H1 (cell line): ENCODE results near the gene OR8B8. TPM values are rescaled to one million over a fixed set of nuclear protein-coding genes. Genes with fewer than 3 reads are reported as not detected.

Source experiments
- CTCF ChIA-PET: fragments of 300-600 bp; sonication (Branson Sonifier 250); formaldehyde crosslinking; loops from one replicate; lab custom pipeline; 2021; ENCODE audit not compliant: partially characterized antibody; lab: Charles Lee
- POLR2A ChIA-PET: fragments of 300-600 bp; sonication (Branson Sonifier 250); formaldehyde crosslinking; loops from one replicate; lab custom pipeline; 2021; ENCODE audit warnings: inconsistent platforms; ENCODE audit not compliant: partially characterized antibody; lab: Charles Lee
- DNase-seq, 2 experiments: peaks; one replicate each; pipeline versions ENCODE4 v3.0.0 to v3.0.0-alpha.2; 2010 to 2022; ENCODE audit warnings: low spot score in 2 of 2, low read depth in 1 of 2, mixed read lengths in 1 of 2
- FAIRE-seq: peaks from 2 replicates; lab custom pipeline; 2011; peaks lifted over from hg19 to GRCh38; lab: Jason Lieb, UNC
- H2AFZ ChIP-seq: 2 replicates; pipeline ENCODE4 v1.8.1; 2012; ENCODE audit warnings: low read length, inconsistent platforms
- H2AK5ac ChIP-seq: 2 replicates; pipeline ENCODE4 v1.6.1; 2013; ENCODE audit warnings: low read depth, low read length
- H2BK120ac ChIP-seq: replicated peaks from 2 replicates; pipeline ENCODE3; 2013; ENCODE audit warnings: low read depth, low read length, inconsistent platforms
- H2BK12ac ChIP-seq: 2 replicates; pipeline ENCODE4 v1.6.1; 2013; ENCODE audit warnings: low read depth, low read length
- H2BK15ac ChIP-seq: 2 replicates; pipeline ENCODE4 v1.6.1; 2013; ENCODE audit warnings: low read length
- H2BK20ac ChIP-seq: 2 replicates; pipeline ENCODE4 v1.6.1; 2013; ENCODE audit warnings: low read length
- H2BK5ac ChIP-seq: 2 replicates; pipeline ENCODE4 v1.6.1; 2013; ENCODE audit warnings: low read depth, low read length
- H3K14ac ChIP-seq: 2 replicates; pipeline ENCODE4 v1.6.1; 2013; ENCODE audit warnings: inconsistent platforms; ENCODE audit not compliant: insufficient read length
- H3K18ac ChIP-seq: 2 replicates; pipeline ENCODE4 v1.6.1; 2013; ENCODE audit warnings: low read length; ENCODE audit errors: extremely low read depth
- H3K23ac ChIP-seq: 2 replicates; pipeline ENCODE4 v1.6.1; 2013; ENCODE audit warnings: inconsistent platforms; ENCODE audit not compliant: insufficient read length
- H3K23me2 ChIP-seq: 2 replicates; pipeline ENCODE4 v1.6.1; 2013; ENCODE audit warnings: low read depth, low read length
- H3K27ac ChIP-seq: 2 replicates; pipeline ENCODE4 v1.6.1; 2011; ENCODE audit warnings: low read depth, low read length, inconsistent platforms
- H3K27me3 ChIP-seq, 4 experiments: replicated peaks in 1 of 4; 1 replicate in 1 of 4; 2 replicates in 3 of 4; pipeline versions ENCODE4 v1.6.1 to v1.8.1; 2011 to 2013; ENCODE audit warnings: low read length in 3 of 4, mild to moderate bottlenecking in 3 of 4, inconsistent platforms in 2 of 4, mixed read lengths in 2 of 4, moderate library complexity in 1 of 4; ENCODE audit not compliant: control insufficient read depth in 3 of 4, insufficient read depth in 3 of 4; ENCODE audit errors: extremely low read depth in 1 of 4
- H3K36me3 ChIP-seq, 4 experiments: 2 replicates each; pipeline versions ENCODE4 v1.6.1 to v1.8.1; 2011 to 2013; ENCODE audit warnings: mild to moderate bottlenecking in 4 of 4, low read length in 3 of 4, moderate library complexity in 2 of 4, control low read depth in 1 of 4, inconsistent platforms in 1 of 4; ENCODE audit not compliant: insufficient read depth in 4 of 4, control insufficient read depth in 2 of 4
- H3K4ac ChIP-seq: replicated peaks from 2 replicates; pipeline ENCODE3; 2013; ENCODE audit warnings: low read length, low read depth, mixed read lengths, inconsistent platforms; ENCODE audit not compliant: insufficient read length
- H3K4me1 ChIP-seq, 4 experiments: replicated peaks in 1 of 4; 1 replicate in 1 of 4; 2 replicates in 3 of 4; pipeline versions ENCODE4 v1.6.1 to v1.8.1; 2011 to 2013; ENCODE audit warnings: low read length in 3 of 4, inconsistent platforms in 2 of 4, mixed read lengths in 1 of 4; ENCODE audit not compliant: insufficient read depth in 4 of 4, control insufficient read depth in 3 of 4
- H3K4me2 ChIP-seq, 2 experiments: 2 replicates each; pipeline versions ENCODE4 v1.6.1 to v1.8.1; 2011 to 2013; ENCODE audit warnings: low read depth in 2 of 2, low read length in 2 of 2, control low read depth in 1 of 2, inconsistent platforms in 1 of 2, mild to moderate bottlenecking in 1 of 2; ENCODE audit not compliant: insufficient read depth in 1 of 2
- H3K4me3 ChIP-seq, 4 experiments: fragments of 200-600, 300-600 bp in 1 of 4; sonication (generic), shearing (Covaris generic), sonication (Bioruptor Twin) in 1 of 4; 2 replicates each; pipeline versions ENCODE4 v1.5.1 to v1.8.1; 2011 to 2016; ENCODE audit warnings: low read length in 4 of 4, low read depth in 3 of 4, control low read depth in 2 of 4, inconsistent platforms in 2 of 4, mild to moderate bottlenecking in 2 of 4, mixed read lengths in 1 of 4, moderate library complexity in 1 of 4; ENCODE audit not compliant: insufficient read depth in 2 of 4; ENCODE audit errors: extremely low read depth in 1 of 4
- H3K56ac ChIP-seq: replicated peaks from 2 replicates; pipeline ENCODE3; 2013; ENCODE audit warnings: low read depth, mild to moderate bottlenecking, mixed read lengths, low read length, inconsistent platforms; ENCODE audit not compliant: insufficient read length
- H3K79me1 ChIP-seq: 2 replicates; pipeline ENCODE4 v1.6.1; 2013; ENCODE audit warnings: low read depth, low read length, control low read depth
- H3K79me2 ChIP-seq, 2 experiments: 2 replicates each; pipeline versions ENCODE4 v1.6.1 to v1.8.1; 2012 to 2013; ENCODE audit warnings: low read length in 2 of 2, mild to moderate bottlenecking in 2 of 2, inconsistent platforms in 1 of 2; ENCODE audit not compliant: insufficient read depth in 2 of 2, control insufficient read depth in 1 of 2
- H3K9ac ChIP-seq, 4 experiments: replicated peaks in 1 of 4; 1 replicate in 1 of 4; 2 replicates in 3 of 4; pipeline versions ENCODE4 v1.6.1 to v1.8.1; 2011 to 2013; ENCODE audit warnings: low read depth in 3 of 4, low read length in 3 of 4, control low read depth in 2 of 4, mild to moderate bottlenecking in 2 of 4, moderate library complexity in 2 of 4, inconsistent platforms in 1 of 4; ENCODE audit errors: extremely low read depth in 1 of 4
- H3K9me3 ChIP-seq, 2 experiments: 2 replicates each; pipeline versions ENCODE4 v1.6.1 to v1.8.1; 2012 to 2013; ENCODE audit warnings: mild to moderate bottlenecking in 2 of 2, moderate library complexity in 2 of 2, control low read depth in 1 of 2, inconsistent platforms in 1 of 2, low read depth in 1 of 2, low read length in 1 of 2, mixed read lengths in 1 of 2; ENCODE audit not compliant: insufficient read depth in 2 of 2
- H4K20me1 ChIP-seq, 2 experiments: replicated peaks in 1 of 2; 2 replicates each; pipeline versions ENCODE3 to v1.8.1; 2011 to 2013; ENCODE audit warnings: inconsistent platforms in 2 of 2, low read length in 2 of 2, mild to moderate bottlenecking in 1 of 2; ENCODE audit not compliant: insufficient read depth in 2 of 2, control insufficient read depth in 1 of 2
- H4K5ac ChIP-seq: 2 replicates; pipeline ENCODE4 v1.6.1; 2013; ENCODE audit warnings: low read length, low read depth, mixed read lengths, inconsistent platforms; ENCODE audit not compliant: insufficient read length
- H4K8ac ChIP-seq: 2 replicates; pipeline ENCODE4 v1.8.0; 2013; ENCODE audit warnings: mild to moderate bottlenecking, moderate library complexity, low read length, inconsistent platforms; ENCODE audit not compliant: insufficient read depth; ENCODE audit errors: extremely low read depth
- H4K91ac ChIP-seq: replicated peaks from 2 replicates; pipeline ENCODE3; 2013; ENCODE audit warnings: low read length, mixed read lengths, inconsistent platforms; ENCODE audit not compliant: insufficient read length
- ATF3 ChIP-seq: IDR thresholded peaks from 2 replicates; pipeline ENCODE4 v1.6.1; 2011; ENCODE audit warnings: low read depth, mild to moderate bottlenecking, low read length; ENCODE audit not compliant: insufficient read depth
- BCL11A ChIP-seq, 2 experiments: IDR thresholded peaks; one replicate each; pipeline ENCODE4 v1.6.1; 2011; ENCODE audit warnings: low read depth in 2 of 2, low read length in 2 of 2, mild to moderate bottlenecking in 2 of 2
- CBX5 ChIP-seq: fragments of 300-800, 300-1000 bp; sonication (generic); IDR thresholded peaks from 2 replicates; pipeline ENCODE4 v1.7.1; 2016; ENCODE audit warnings: antibody characterized with exemption, low read length, low read depth
- CTCF ChIP-seq, 3 experiments: IDR thresholded peaks; 1 replicate in 2 of 3; 2 replicates in 1 of 3; pipeline versions ENCODE4 v1.5.1 to v1.6.1; 2011; ENCODE audit warnings: low read length in 3 of 3, mild to moderate bottlenecking in 3 of 3, inconsistent platforms in 2 of 3, low read depth in 1 of 3, moderate library complexity in 1 of 3; ENCODE audit not compliant: insufficient read depth in 1 of 3; ENCODE audit errors: control extremely low read depth in 1 of 3
- GABPA ChIP-seq: IDR thresholded peaks from 2 replicates; pipeline ENCODE4 v1.6.1; 2011; ENCODE audit warnings: mild to moderate bottlenecking, low read length, moderate library complexity, borderline replicate concordance; ENCODE audit not compliant: insufficient read depth
- NANOG ChIP-seq: IDR thresholded peaks from 2 replicates; pipeline ENCODE4 v1.6.1; 2011; ENCODE audit warnings: low read length, low read depth, mild to moderate bottlenecking, inconsistent platforms; ENCODE audit not compliant: insufficient read depth, poor library complexity, severe bottlenecking
- PHF8 ChIP-seq: fragments of 200-600 bp; sonication (generic); conservative IDR thresholded peaks from 2 replicates; pipeline ENCODE4 v1.7.1; 2012; ENCODE audit warnings: low read depth, mild to moderate bottlenecking, inconsistent platforms, low read length, moderate library complexity
- POLR2AphosphoS5 ChIP-seq: IDR thresholded peaks from 2 replicates; pipeline ENCODE4 v1.6.1; 2011; ENCODE audit warnings: low read depth, low read length
- SIN3A ChIP-seq, 2 experiments: IDR thresholded peaks in 1 of 2; conservative IDR thresholded peaks in 1 of 2; 2 replicates each; pipeline ENCODE4 v1.6.1; 2011 to 2012; ENCODE audit warnings: low read length in 2 of 2, improper control_type of control experiment in 1 of 2, low read depth in 1 of 2, mild to moderate bottlenecking in 1 of 2
- SP1 ChIP-seq: IDR thresholded peaks from 2 replicates; pipeline ENCODE4 v1.6.1; 2011; ENCODE audit warnings: low read depth, low read length
- SUZ12 ChIP-seq: fragments of 200-600 bp; sonication (generic); IDR thresholded peaks from 2 replicates; pipeline ENCODE4 v1.6.1; 2012; ENCODE audit warnings: mild to moderate bottlenecking, inconsistent platforms, low read length, moderate library complexity, mixed read lengths
- whole genome bisulfite sequencing, 2 experiments: shearing (Covaris generic) in 1 of 2; methylation state at CpG; one replicate each; pipeline versions ENCODE4 v1.1.6 to v1.1.7; 2013 to 2015; ENCODE audit warnings: low lambda C conversion rate in 2 of 2, mixed read lengths in 2 of 2, inconsistent platforms in 1 of 2, low coverage in 1 of 2, missing lambda C conversion rate in 1 of 2; ENCODE audit not compliant: insufficient replicate concordance in 2 of 2, insufficient coverage in 1 of 2, insufficient read length in 1 of 2; ENCODE audit errors: extremely low coverage in 1 of 2, missing lambda C conversion rate in 1 of 2; 5-methylcytosine and 5-hydroxymethylcytosine counted together
- polyA plus RNA-seq, 7 experiments: library from polyadenylated mRNA; depleted of rRNA in 3 of 7; stranded (reverse) in 5 of 7; unstranded in 2 of 7; fragments of >200 nt in 5 of 7; fragments of 200-250 nt in 2 of 7; gene quantifications; 1 replicate in 5 of 7; 2 replicates in 1 of 7; 4 replicates in 1 of 7; pipeline versions ENCODE4 v1.2.1 to v1.2.3, GENCODE V29; 2011 to 2013; ENCODE audit warnings: missing spikeins in 2 of 7, mixed read lengths in 2 of 7
- total RNA-seq: library from RNA; stranded (reverse); fragmentation: NEBNext Ultra II Directional; extraction: Animal tissue kit (Norgen Biotek cat#: 25700); gene quantifications from 2 replicates; pipeline ENCODE4 v1.2.1, GENCODE V29; 2021

Gene OR8B8
- total and polyA plus RNA-seq, 2 of the 8 experiments (the other 6 are each of a cell fraction or from before 2014, with no cell fraction given), result not detected

GRCh38 chr11:124475265-124475664 is 29.8 kb upstream of the OR8B8 start:
- no peak for FAIRE-seq
- no peak overlapping the region for H2BK15ac ChIP-seq
- no peak overlapping the region for H4K5ac ChIP-seq
- H3K56ac ChIP-seq, result no peak overlapping the region
- H4K20me1 ChIP-seq, result no peaks in the 10 kb centered on the region
- H4K91ac ChIP-seq, result no peak overlapping the region
- H3K18ac ChIP-seq, result no peak overlapping the region
- H2BK20ac ChIP-seq, result no peak overlapping the region
- H3K14ac ChIP-seq, result no peak overlapping the region
- H3K79me2 ChIP-seq, result no peaks in the 10 kb centered on the region
- no peak overlapping the region for H2AFZ ChIP-seq
- H3K27me3 ChIP-seq, result no peaks in the 10 kb centered on the region
- H3K23ac ChIP-seq, result no peak overlapping the region
- no peak overlapping the region for H2BK120ac ChIP-seq
- WGBS, 2 experiments, result 88% methylated on average over 2 of the region's 2 CpGs; no CpG with 5 or more reads in 1 of the 2 experiments
- no peaks in the 10 kb centered on the region for H3K79me1 ChIP-seq
- H3K4me1 ChIP-seq, result no peaks in the 10 kb centered on the region
- H3K9me3 ChIP-seq, result no peaks in the 10 kb centered on the region
- CTCF ChIA-PET, result interaction anchor here (1.3 kb wide), 1 partner anchor 76 kb away, joined by 3 read pairs; no protein-coding TSS in a partner anchor
- H3K4ac ChIP-seq, result no peak overlapping the region
- no peaks in the 10 kb centered on the region for H3K36me3 ChIP-seq
- POLR2A ChIA-PET, result no interaction called here
- no peak overlapping the region for H3K4me3 ChIP-seq
- no peak overlapping the region for H2BK12ac ChIP-seq
- DNase-seq, result no peak
- H3K27ac ChIP-seq, result no peak overlapping the region
- no peak overlapping the region for H2AK5ac ChIP-seq
- no peak overlapping the region for H3K9ac ChIP-seq
- no peaks in the 10 kb centered on the region for H3K23me2 ChIP-seq
- H4K8ac ChIP-seq, result no peak overlapping the region
- no peak overlapping the region for H3K4me2 ChIP-seq
- no peak overlapping the region for H2BK5ac ChIP-seq
- no peak for TF ChIP-seq PHF8
- TF ChIP-seq SIN3A (conservative IDR thresholded peaks at IDR 0.05 in 1 of 2, IDR thresholded peaks at IDR 0.05 in 1 of 2; ENCODE audit: low read depth in 1 of 2, low read length in 2 of 2), result no peak
- TF ChIP-seq CTCF (IDR thresholded peaks at IDR 0.05; ENCODE audit: control extremely low read depth in 1 of 3, insufficient read depth in 1 of 3, low read depth in 1 of 3, low read length in 3 of 3), result no peak
- TF ChIP-seq ATF3, result no peak
- no peak for TF ChIP-seq BCL11A (IDR thresholded peaks at IDR 0.05; ENCODE audit: low read depth in 2 of 2, low read length in 2 of 2)
- no peak for TF ChIP-seq NANOG
- TF ChIP-seq POLR2AphosphoS5, result no peak
- no peak for TF ChIP-seq SP1
- TF ChIP-seq SUZ12, result no peak
- no peak for TF ChIP-seq CBX5
- TF ChIP-seq GABPA, result no peak
